Measurements from ENCODE around the gene SBF2.

The SBF2 gene

GRCh38 chr11:9831122-9831521 lies 462.9 kb downstream of the SBF2 start:
- DNase-seq (ENCODE audit: extremely low spot score): no peak
- POLR2A ChIA-PET: no interaction called here
- CTCF ChIA-PET: interaction anchor here (1.3 kb wide), 1 partner anchor 31 kb away, joined by 3 read pairs; no protein-coding TSS in a partner anchor
- TF ChIP-seq, protein P1, sequence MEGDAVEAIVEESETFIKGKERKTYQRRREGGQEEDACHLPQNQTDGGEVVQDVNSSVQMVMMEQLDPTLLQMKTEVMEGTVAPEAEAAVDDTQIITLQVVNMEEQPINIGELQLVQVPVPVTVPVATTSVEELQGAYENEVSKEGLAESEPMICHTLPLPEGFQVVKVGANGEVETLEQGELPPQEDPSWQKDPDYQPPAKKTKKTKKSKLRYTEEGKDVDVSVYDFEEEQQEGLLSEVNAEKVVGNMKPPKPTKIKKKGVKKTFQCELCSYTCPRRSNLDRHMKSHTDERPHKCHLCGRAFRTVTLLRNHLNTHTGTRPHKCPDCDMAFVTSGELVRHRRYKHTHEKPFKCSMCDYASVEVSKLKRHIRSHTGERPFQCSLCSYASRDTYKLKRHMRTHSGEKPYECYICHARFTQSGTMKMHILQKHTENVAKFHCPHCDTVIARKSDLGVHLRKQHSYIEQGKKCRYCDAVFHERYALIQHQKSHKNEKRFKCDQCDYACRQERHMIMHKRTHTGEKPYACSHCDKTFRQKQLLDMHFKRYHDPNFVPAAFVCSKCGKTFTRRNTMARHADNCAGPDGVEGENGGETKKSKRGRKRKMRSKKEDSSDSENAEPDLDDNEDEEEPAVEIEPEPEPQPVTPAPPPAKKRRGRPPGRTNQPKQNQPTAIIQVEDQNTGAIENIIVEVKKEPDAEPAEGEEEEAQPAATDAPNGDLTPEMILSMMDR (IDR thresholded peaks at IDR 0.05; ENCODE audit: control extremely low read depth, extremely low read depth, low read depth, missing control alignments): no peak

DNA sequence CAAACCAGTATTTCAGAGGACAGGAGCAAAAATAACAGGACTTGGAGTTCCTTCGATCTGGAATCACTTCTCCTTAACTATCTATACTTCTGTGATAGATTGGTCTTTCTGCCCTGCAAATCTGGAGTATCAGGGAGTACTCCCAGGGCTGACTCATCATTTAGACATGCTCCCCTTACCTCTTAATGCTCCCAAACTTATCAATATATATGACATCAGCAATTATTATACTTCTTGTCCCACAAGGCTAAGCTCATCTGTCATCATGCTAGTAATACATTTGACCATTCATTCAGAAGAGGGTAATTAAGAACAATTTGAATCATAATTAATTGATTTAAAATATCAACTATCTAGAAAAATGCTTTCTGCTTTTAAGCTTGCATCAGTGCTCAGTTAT lies 466.3 kb downstream of the SBF2 start:
- no peak for DNase-seq (ENCODE audit: extremely low spot score)
- TF ChIP-seq, protein P1 (IDR thresholded peaks at IDR 0.05; ENCODE audit: control extremely low read depth, extremely low read depth, low read depth, missing control alignments): no peak
- CTCF ChIA-PET: interaction anchor here (1.3 to 1.4 kb wide), 2 partner anchors 9 to 20 kb away, joined by 3 read pairs; no protein-coding TSS in a partner anchor
- POLR2A ChIA-PET: no interaction called here

- ChIA-PET POLR2A (no interaction called here), CTCF (interaction anchor here (1.4 kb wide), 1 partner anchor 18 kb away, joined by 3 read pairs; no protein-coding TSS in a partner anchor)
- TF ChIP-seq, protein P1 (IDR thresholded peaks at IDR 0.05; ENCODE audit: control extremely low read depth, extremely low read depth, low read depth, missing control alignments): no peak
- no peak for DNase-seq (ENCODE audit: extremely low spot score)
These were observed 467.6 kb downstream of the SBF2 start for GRCh38 chr11:9826390-9826789.

- POLR2A ChIA-PET: no interaction called here
- no peak for DNase-seq (ENCODE audit: extremely low spot score)
- CTCF ChIA-PET: interaction anchor here (1.2 kb wide), 1 partner anchor 34 kb away, joined by 3 read pairs; no protein-coding TSS in a partner anchor
- TF ChIP-seq, protein P1 (IDR thresholded peaks at IDR 0.05; ENCODE audit: control extremely low read depth, extremely low read depth, low read depth, missing control alignments): no peak
These were observed 468.1 kb downstream of the SBF2 start for GRCh38 chr11:9825895-9826294.

- TF ChIP-seq, protein P1 (IDR thresholded peaks at IDR 0.05; ENCODE audit: control extremely low read depth, extremely low read depth, low read depth, missing control alignments): no peak
- CTCF ChIA-PET: interaction anchor here (1.2 kb wide), 1 partner anchor 35 kb away, joined by 3 read pairs; no protein-coding TSS in a partner anchor
- POLR2A ChIA-PET: no interaction called here
- DNase-seq (ENCODE audit: extremely low spot score): no peak
These were observed 468.7 kb downstream of the SBF2 start for GRCh38 chr11:9825315-9825714.

DNA sequence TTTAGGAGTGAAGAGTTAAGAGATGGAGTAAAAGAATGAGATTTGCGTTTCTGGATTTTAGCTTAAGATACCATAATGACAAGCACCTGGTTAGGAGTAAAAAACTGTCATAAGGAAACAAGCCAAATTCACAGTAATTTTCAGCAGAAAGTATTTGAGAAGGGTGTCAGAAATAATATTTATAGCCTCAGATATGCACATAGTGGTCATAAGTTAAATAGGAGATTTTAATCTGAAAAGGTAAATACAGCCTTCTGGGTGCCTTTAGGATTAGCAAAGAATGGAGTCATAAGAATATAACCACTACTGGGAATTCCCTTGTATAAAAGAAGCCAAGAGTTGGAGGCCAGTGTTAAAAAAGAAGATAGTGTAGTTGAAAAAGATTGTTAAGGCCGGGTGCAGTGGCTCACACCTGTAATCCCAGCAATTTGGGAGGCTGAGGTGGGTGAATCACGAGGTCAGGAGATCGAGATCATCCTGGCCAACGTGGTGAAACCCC lies 470.1 kb downstream of the SBF2 start:
- CTCF ChIA-PET: interaction anchor here (1.3 kb wide), 1 partner anchor 11 kb away, joined by 5 read pairs; no protein-coding TSS in a partner anchor
- POLR2A ChIA-PET: no interaction called here
- TF ChIP-seq, protein P1 (IDR thresholded peaks at IDR 0.05; ENCODE audit: control extremely low read depth, extremely low read depth, low read depth, missing control alignments): no peak
- DNase-seq (ENCODE audit: extremely low spot score): no peak

Data from GM10248 (cell line).